IMR-90 (cell line): ENCODE results near the gene SLX4IP. TPM values are rescaled to one million over a fixed set of nuclear protein-coding genes. Genes with fewer than 3 reads are reported as not detected.

Experiments used
- ATAC-seq: fragments of 200-7000 bp; cut with Tn5 transposase; 2 replicates; pipeline ENCODE4 v1.9.1; 2020; ENCODE audit warnings: low read depth, mild to moderate bottlenecking, moderate library complexity
- BruUV-seq: library from RNA; stranded (reverse); fragments of 400-500 nt; replicated peaks from 2 replicates; lab custom pipeline; 2021; lab: Mats Ljungman, UMichigan
- CTCF ChIA-PET: fragments of 300-600 bp; formaldehyde crosslinking; extraction: SDS; loops from one replicate; lab custom pipeline; 2021; ENCODE audit warnings: antibody characterized with exemption; lab: Yijun Ruan, JAX
- POLR2A ChIA-PET: fragments of 300-600 bp; sonication (Branson Sonifier 250); formaldehyde crosslinking; loops from one replicate; lab custom pipeline; 2022; ENCODE audit warnings: antibody characterized with exemption; ENCODE audit not compliant: unreplicated experiment; lab: Charles Lee
- DNase-seq: peaks from one replicate; pipeline ENCODE4 v3.0.0; 2013
- H2AFZ ChIP-seq: replicated peaks from 2 replicates; pipeline ENCODE3; 2013; ENCODE audit warnings: low read length, mild to moderate bottlenecking; ENCODE audit not compliant: poor library complexity
- H2AK5ac ChIP-seq: 2 replicates; pipeline ENCODE4 v1.6.1; 2013; ENCODE audit warnings: low read depth, low read length, inconsistent platforms
- H2AK9ac ChIP-seq: replicated peaks from 2 replicates; pipeline ENCODE3; 2013; ENCODE audit warnings: mild to moderate bottlenecking, low read depth, low read length, moderate library complexity; ENCODE audit not compliant: poor library complexity
- H2BK120ac ChIP-seq: 2 replicates; pipeline ENCODE4 v1.6.1; 2013; ENCODE audit warnings: low read depth, low read length, inconsistent platforms
- H2BK15ac ChIP-seq: 3 replicates; pipeline ENCODE4 v1.6.1; 2013; ENCODE audit warnings: low read depth, low read length, inconsistent platforms
- H2BK20ac ChIP-seq: 2 replicates; pipeline ENCODE4 v1.6.1; 2013; ENCODE audit warnings: low read depth, mild to moderate bottlenecking, inconsistent platforms, low read length, moderate library complexity
- H2BK5ac ChIP-seq: 2 replicates; pipeline ENCODE4 v1.6.1; 2013; ENCODE audit warnings: mild to moderate bottlenecking, low read depth, low read length, inconsistent platforms; ENCODE audit not compliant: poor library complexity, severe bottlenecking
- H3K14ac ChIP-seq: replicated peaks from 2 replicates; pipeline ENCODE4 v1.6.1; 2013; ENCODE audit warnings: low read depth, low read length, inconsistent platforms
- H3K18ac ChIP-seq: 2 replicates; pipeline ENCODE4 v1.6.1; 2013; ENCODE audit warnings: low read depth, low read length, control low read depth
- H3K23ac ChIP-seq: 2 replicates; pipeline ENCODE4 v1.6.1; 2013; ENCODE audit warnings: low read depth, low read length, inconsistent platforms
- H3K27ac ChIP-seq: 2 replicates; pipeline ENCODE4 v1.5.1; 2013; ENCODE audit warnings: mild to moderate bottlenecking, control low read depth, low read length; ENCODE audit not compliant: insufficient read depth
- H3K27me3 ChIP-seq: 2 replicates; pipeline ENCODE4 v1.6.1; 2013; ENCODE audit warnings: low read length; ENCODE audit not compliant: control insufficient read depth, insufficient read depth
- H3K36me3 ChIP-seq: 2 replicates; pipeline ENCODE4 v1.6.1; 2013; ENCODE audit warnings: low read length, mixed read lengths; ENCODE audit not compliant: control insufficient read depth, insufficient read depth
- H3K4ac ChIP-seq: 2 replicates; pipeline ENCODE4 v1.6.1; 2013; ENCODE audit warnings: low read depth, low read length, inconsistent platforms
- H3K4me1 ChIP-seq: 2 replicates; pipeline ENCODE4 v1.6.1; 2013; ENCODE audit warnings: low read length, mixed read lengths; ENCODE audit not compliant: control insufficient read depth, insufficient read depth
- H3K4me2 ChIP-seq: 2 replicates; pipeline ENCODE4 v1.6.1; 2013; ENCODE audit warnings: low read depth, mild to moderate bottlenecking, control low read depth, low read length, moderate library complexity
- H3K4me3 ChIP-seq: 2 replicates; pipeline ENCODE4 v1.5.1; 2013; ENCODE audit warnings: low read depth, mild to moderate bottlenecking, control low read depth, low read length, moderate library complexity; ENCODE audit not compliant: insufficient read depth
- H3K56ac ChIP-seq: 2 replicates; pipeline ENCODE4 v1.6.1; 2013; ENCODE audit warnings: low read length, inconsistent platforms; ENCODE audit not compliant: insufficient read depth; ENCODE audit errors: extremely low read depth
- H3K79me1 ChIP-seq, 2 experiments: 2 replicates each; pipeline ENCODE4 v1.6.1; 2013; ENCODE audit warnings: low read length in 2 of 2, inconsistent platforms in 1 of 2, low read depth in 1 of 2
- H3K9ac ChIP-seq: 2 replicates; pipeline ENCODE4 v1.6.1; 2013; ENCODE audit warnings: low read depth, low read length, control low read depth
- H3K9me1 ChIP-seq: 2 replicates; pipeline ENCODE4 v1.6.1; 2013; ENCODE audit warnings: low read length, inconsistent platforms; ENCODE audit not compliant: insufficient read depth
- H3K9me3 ChIP-seq: 2 replicates; pipeline ENCODE4 v1.6.1; 2013; ENCODE audit warnings: low read length; ENCODE audit not compliant: control insufficient read depth, insufficient read depth
- H4K20me1 ChIP-seq: 2 replicates; pipeline ENCODE4 v1.6.1; 2013; ENCODE audit warnings: low read length, inconsistent platforms; ENCODE audit not compliant: insufficient read depth
- H4K5ac ChIP-seq: 2 replicates; pipeline ENCODE4 v1.6.1; 2013; ENCODE audit warnings: mild to moderate bottlenecking, low read depth, low read length, control low read depth
- H4K8ac ChIP-seq, 2 experiments: 2 replicates each; pipeline ENCODE4 v1.6.1; 2013; ENCODE audit warnings: low read depth in 2 of 2, low read length in 2 of 2, control low read depth in 1 of 2, inconsistent platforms in 1 of 2
- H4K91ac ChIP-seq: 2 replicates; pipeline ENCODE4 v1.6.1; 2013; ENCODE audit warnings: low read depth, low read length, inconsistent platforms; ENCODE audit not compliant: insufficient read depth
- WGBS, 2 experiments: methylation state at CpG; one replicate each; pipeline versions ENCODE4 v1.1.5 to v1.1.7; 2013; ENCODE audit warnings: missing lambda C conversion rate in 2 of 2; ENCODE audit not compliant: insufficient read length in 1 of 2; ENCODE audit errors: extremely low coverage in 2 of 2; 5-methylcytosine and 5-hydroxymethylcytosine counted together
- dilution Hi-C: fragments of 300-500 bp; cut with HindIII; formaldehyde crosslinking; loops from one replicate; pipeline ENCODE4 v1.14.3; 2018; ENCODE audit warnings: low sequenced_read_pairs; ENCODE audit not compliant: unreplicated experiment
- in situ Hi-C: fragments of 300-500 bp; cut with MboI; formaldehyde crosslinking; loops from 3 replicates; pipeline ENCODE4 v1.14.3; 2019; ENCODE audit warnings: low sequenced_read_pairs, inconsistent platforms, mixed read lengths
- intact Hi-C: fragments of 100-400 bp; cut with micrococcal nuclease; formaldehyde crosslinking; loops from 2 replicates; pipeline ENCODE4 v1.10.0; 2022
- polyA plus RNA-seq, 3 experiments: library from polyadenylated mRNA; depleted of rRNA; stranded (reverse); fragments of >200 nt; gene quantifications; 2 replicates each; pipeline ENCODE4 v1.2.3, GENCODE V29; 2012; ENCODE audit warnings: low replicate concordance in 1 of 3
- total RNA-seq: library from RNA; depleted of rRNA; stranded (reverse); fragments of >200 nt; gene quantifications from 2 replicates; pipeline ENCODE4 v1.2.3, GENCODE V29; 2012
- TF ChIP-seq, protein P1 (sequence below): fragments of 150-350 bp; IDR thresholded peaks from 2 replicates; pipeline ENCODE4 v1.6.1; 2016; ENCODE audit warnings: low read depth, mild to moderate bottlenecking, low read length, moderate library complexity, borderline replicate concordance

Gene SLX4IP
- total and polyA plus RNA-seq, 2 of the 4 experiments (the other 2 are of a cell fraction), result 1.3 to 5.9 TPM

GRCh38 chr20:10646006-10646405 lies 210.9 kb downstream of the SLX4IP start:
- no peak overlapping the region; the same call in 1 of the 2 replicates for H2AK5ac ChIP-seq
- H2AFZ ChIP-seq, result no peak overlapping the region
- in situ Hi-C loops, result loop anchor here (5.0 kb wide), 1 partner anchor 84 kb away; no protein-coding TSS in a partner anchor
- no peak overlapping the region for H2BK5ac ChIP-seq
- dilution Hi-C loops, result no loop called here
- H4K8ac ChIP-seq, result no peak overlapping the region
- no peak overlapping the region for H3K4ac ChIP-seq
- H4K5ac ChIP-seq, result no peak overlapping the region
- H3K56ac ChIP-seq, result no peak overlapping the region
- H4K20me1 ChIP-seq, result no peaks in the 10 kb centered on the region; the same call in 1 of the 2 replicates
- H3K18ac ChIP-seq, result no peak overlapping the region
- peaks cover 20% of the 10 kb centered on the region; the same call in 1 of the 2 replicates for H3K9me1 ChIP-seq
- H2BK20ac ChIP-seq, result no peak overlapping the region
- ATAC-seq (no peak), DNase-seq (no peak)
- BruUV-seq, result no TSS peak
- no peak overlapping the region for H3K14ac ChIP-seq
- H3K27ac ChIP-seq, result no peak overlapping the region
- H3K4me2 ChIP-seq, result no peak overlapping the region
- no peak overlapping the region for H3K4me3 ChIP-seq
- no peak overlapping the region for H2BK120ac ChIP-seq
- no peak overlapping the region for H3K9ac ChIP-seq
- no peak overlapping the region for H3K23ac ChIP-seq
- peaks cover 11 to 34% of the 10 kb centered on the region in 2 experiments for H3K79me1 ChIP-seq
- intact Hi-C loops, result loop anchor here (5.0 kb wide), 1 partner anchor 179 kb away; no protein-coding TSS in a partner anchor
- no peak overlapping the region for H2BK15ac ChIP-seq
- CTCF ChIA-PET, result interaction anchor here (0.7 kb wide), 1 partner anchor 11 kb away, joined by 3 read pairs; no protein-coding TSS in a partner anchor
- no peaks in the 10 kb centered on the region for H3K27me3 ChIP-seq
- no peak overlapping the region for H4K91ac ChIP-seq
- no CpG with 5 or more reads among the region's 4 CpGs for WGBS, 2 experiments
- POLR2A ChIA-PET, result no interaction called here
- peaks cover 16% of the 10 kb centered on the region for H3K4me1 ChIP-seq
- H3K36me3 ChIP-seq, result peaks cover 92% of the 10 kb centered on the region
- no peak overlapping the region for H2AK9ac ChIP-seq
- TF ChIP-seq, protein P1, sequence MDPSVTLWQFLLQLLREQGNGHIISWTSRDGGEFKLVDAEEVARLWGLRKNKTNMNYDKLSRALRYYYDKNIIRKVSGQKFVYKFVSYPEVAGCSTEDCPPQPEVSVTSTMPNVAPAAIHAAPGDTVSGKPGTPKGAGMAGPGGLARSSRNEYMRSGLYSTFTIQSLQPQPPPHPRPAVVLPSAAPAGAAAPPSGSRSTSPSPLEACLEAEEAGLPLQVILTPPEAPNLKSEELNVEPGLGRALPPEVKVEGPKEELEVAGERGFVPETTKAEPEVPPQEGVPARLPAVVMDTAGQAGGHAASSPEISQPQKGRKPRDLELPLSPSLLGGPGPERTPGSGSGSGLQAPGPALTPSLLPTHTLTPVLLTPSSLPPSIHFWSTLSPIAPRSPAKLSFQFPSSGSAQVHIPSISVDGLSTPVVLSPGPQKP, result no peak
- no peaks in the 10 kb centered on the region for H3K9me3 ChIP-seq
